Esophagus mucosa (tissue), 1 donor: Measurements from ENCODE around the gene AGTRAP. TPM values are rescaled to one million over a fixed set of nuclear protein-coding genes. Genes with fewer than 3 reads are reported as not detected.

Experiments used
- total RNA-seq: library from RNA; stranded (reverse); gene quantifications from one replicate; pipeline ENCODE4 v1.2.4, GENCODE V29; 2023
- donor health status: DM: yes; HTN: yes; CAD: no.

AGTRAP gene
- total RNA-seq, 1 donor from 2014 or later, result 50.4 TPM

Other genes with a start within 250 kb of the AGTRAP start
- gene FBXO2, start 81.7 kb upstream of the AGTRAP start, total RNA-seq, result 5.9 TPM
- 6.4 TPM for gene FBXO44, start 81.3 kb upstream of the AGTRAP start, total RNA-seq
- 6.2 TPM for gene FBXO6, start 71.9 kb upstream of the AGTRAP start, total RNA-seq
- 15.8 TPM for gene MAD2L2, start 55.0 kb upstream of the AGTRAP start, total RNA-seq
- gene DRAXIN, start 44.4 kb upstream of the AGTRAP start, total RNA-seq, result 0.04 TPM
- 0.84 TPM for gene C1orf167, start 26.1 kb downstream of the AGTRAP start, total RNA-seq
- gene MTHFR, start 69.8 kb downstream of the AGTRAP start, total RNA-seq, result 21.3 TPM
- 6.9 TPM for gene CLCN6, start 70.1 kb downstream of the AGTRAP start, total RNA-seq
- not detected for gene NPPA, start 111.6 kb downstream of the AGTRAP start, total RNA-seq
- gene NPPB, start 122.8 kb downstream of the AGTRAP start, total RNA-seq, result not detected
- 26.3 TPM for gene KIAA2013, start 190.3 kb downstream of the AGTRAP start, total RNA-seq
- 26.5 TPM for gene PLOD1, start 198.6 kb downstream of the AGTRAP start, total RNA-seq
- gene MFN2, start 244.3 kb downstream of the AGTRAP start, total RNA-seq, result 96.5 TPM